HepG2 (cell line): ENCODE results near the gene BBS9. TPM values are rescaled to one million over a fixed set of nuclear protein-coding genes. Genes with fewer than 3 reads are reported as not detected.

ENCODE experiments used
- ATAC-seq: fragments of 200-7000 bp; cut with Tn5 transposase; 3 replicates; pipeline ENCODE4 v1.9.1; 2020; ENCODE audit warnings: mild to moderate bottlenecking, moderate library complexity
- BruUV-seq: library from RNA; stranded (reverse); fragments of 400-500 nt; replicated peaks from 2 replicates; lab custom pipeline; 2021; lab: Mats Ljungman, UMichigan
- CTCF ChIA-PET: fragments of 300-600 bp; formaldehyde crosslinking; extraction: SDS; loops from one replicate; lab custom pipeline; 2021; ENCODE audit warnings: low total read pairs, inconsistent platforms, low intra/inter-chr PET ratio; lab: Yijun Ruan, JAX
- POLR2A ChIA-PET: fragments of 350-600 bp; sonication (Branson Sonifier 250); formaldehyde crosslinking; loops from one replicate; lab custom pipeline; 2020; ENCODE audit warnings: antibody characterized with exemption, inconsistent platforms; lab: Yijun Ruan, JAX
- DNase-seq: peaks from one replicate; pipeline ENCODE4 v3.0.0-alpha.2; 2015; ENCODE audit warnings: low spot score
- FAIRE-seq: peaks from 3 replicates; lab custom pipeline; 2011; peaks lifted over from hg19 to GRCh38; lab: Jason Lieb, UNC
- H2AFZ ChIP-seq: one replicate; pipeline ENCODE4 v1.6.1; 2011; ENCODE audit warnings: low read length, inconsistent platforms
- H3K27ac ChIP-seq: fragments of 300-600 bp; 3 replicates; pipeline ENCODE4 v1.8.0; 2011; ENCODE audit warnings: mixed run types, mild to moderate bottlenecking, mixed read lengths, low read length, inconsistent platforms; ENCODE audit not compliant: insufficient read depth; ENCODE audit errors: extremely low read length
- H3K27me3 ChIP-seq, 2 experiments: fragments of 200-600 bp in 1 of 2; 2 replicates in 1 of 2; 3 replicates in 1 of 2; pipeline versions ENCODE4 v1.6.0 to v1.8.0; 2011; ENCODE audit warnings: low read length in 2 of 2, mild to moderate bottlenecking in 2 of 2, moderate library complexity in 2 of 2, inconsistent platforms in 1 of 2; ENCODE audit not compliant: insufficient read depth in 2 of 2, control insufficient read depth in 1 of 2
- H3K36me3 ChIP-seq, 2 experiments: fragments of 200-600 bp in 1 of 2; replicated peaks in 1 of 2; 2 replicates in 1 of 2; 3 replicates in 1 of 2; pipeline versions ENCODE4 v1.5.1 to v1.8.0; 2011; ENCODE audit warnings: low read length in 2 of 2, inconsistent platforms in 1 of 2; ENCODE audit not compliant: insufficient read depth in 2 of 2, control insufficient read depth in 1 of 2
- H3K4me1 ChIP-seq: 2 replicates; pipeline ENCODE4 v1.5.1; 2012; ENCODE audit warnings: low read length, inconsistent platforms; ENCODE audit not compliant: insufficient read depth
- H3K4me2 ChIP-seq: 2 replicates; pipeline ENCODE4 v1.6.0; 2011; ENCODE audit warnings: low read depth, low read length, inconsistent platforms
- H3K4me3 ChIP-seq, 3 experiments: fragments of 200-600 bp in 1 of 3; sonication (generic), shearing (Covaris generic) in 1 of 3; replicated peaks in 1 of 3; 2 replicates each; pipeline ENCODE4 v1.5.1; 2011 to 2016; ENCODE audit warnings: low read length in 3 of 3, inconsistent platforms in 2 of 3, low read depth in 2 of 3, mild to moderate bottlenecking in 2 of 3, control low read depth in 1 of 3, mixed read lengths in 1 of 3; ENCODE audit not compliant: insufficient read depth in 1 of 3
- H3K79me2 ChIP-seq: one replicate; pipeline ENCODE4 v1.6.1; 2011; ENCODE audit warnings: low read length, inconsistent platforms; ENCODE audit not compliant: insufficient read depth
- H3K9ac ChIP-seq: 2 replicates; pipeline ENCODE4 v1.6.0; 2011; ENCODE audit warnings: mild to moderate bottlenecking, low read depth, low read length, inconsistent platforms; ENCODE audit not compliant: insufficient read depth
- H3K9me3 ChIP-seq: 2 replicates; pipeline ENCODE4 v1.5.1; 2012; ENCODE audit warnings: mild to moderate bottlenecking, low read length
- H4K20me1 ChIP-seq: 2 replicates; pipeline ENCODE4 v1.6.0; 2011; ENCODE audit warnings: inconsistent platforms, mild to moderate bottlenecking, low read length, moderate library complexity; ENCODE audit not compliant: insufficient read depth
- FOXM1 ChIP-seq: sonication (generic); formaldehyde crosslinking; IDR thresholded peaks from 2 replicates; pipeline ENCODE4 v1.5.0; 2020; ENCODE audit warnings: missing genetic modification reagents
- MAFF ChIP-seq: IDR thresholded peaks from 2 replicates; pipeline ENCODE4 v1.6.1; 2011; ENCODE audit warnings: low read depth, low read length, improper control_type of control experiment
- MAFK ChIP-seq, 2 experiments: IDR thresholded peaks in 1 of 2; conservative IDR thresholded peaks in 1 of 2; 2 replicates each; pipeline ENCODE4 v1.6.1; 2011; ENCODE audit warnings: improper control_type of control experiment in 2 of 2, low read length in 2 of 2
- TAF1 ChIP-seq: sonication (generic); formaldehyde crosslinking; IDR thresholded peaks from 2 replicates; pipeline ENCODE4 v1.4.0; 2020; ENCODE audit warnings: missing genetic modification reagents
- WGBS: methylation state at CpG from one replicate; pipeline ENCODE4 v1.1.6; 2017; ENCODE audit warnings: low lambda C conversion rate; 5-methylcytosine and 5-hydroxymethylcytosine counted together
- in situ Hi-C: cut with HindIII; loops from 2 replicates; pipeline ENCODE4 v1.10.0; 2017; ENCODE audit warnings: low pct_unique_long_range_greater_than_20kb; ENCODE audit not compliant: extremely low pct_ligation_motif_present
- intact Hi-C: fragments of 100-400 bp; cut with micrococcal nuclease; formaldehyde crosslinking; loops from one replicate; pipeline ENCODE4 v1.10.0; 2022; ENCODE audit not compliant: unreplicated experiment
- polyA plus RNA-seq, 8 experiments: library from polyadenylated mRNA; depleted of rRNA in 3 of 8; stranded (reverse) in 7 of 8; unstranded in 1 of 8; fragments of >200 nt; fragmentation: Illumina TruSeq in 4 of 8; extraction: Trizol in 4 of 8; gene quantifications; 2 replicates each; pipeline versions ENCODE4 v1.2.1 to v1.2.3, GENCODE V29; 2011 to 2016; ENCODE audit warnings: low read depth in 4 of 8, missing spikeins in 1 of 8, mixed read lengths in 1 of 8; ENCODE audit not compliant: insufficient read depth in 1 of 8
- total RNA-seq, 5 experiments: library from RNA; depleted of rRNA; stranded (reverse); fragments of >200 nt; fragmentation: Illumina TruSeq; extraction: Trizol; gene quantifications; 2 replicates each; pipeline ENCODE4 v1.2.3, GENCODE V29; 2016; ENCODE audit warnings: low read depth in 1 of 5
- TF ChIP-seq, protein P1 (sequence below): sonication (generic); formaldehyde crosslinking; IDR thresholded peaks from 2 replicates; pipeline ENCODE4 v1.5.0; 2020; ENCODE audit warnings: missing genetic modification reagents, mild to moderate bottlenecking, borderline replicate concordance
- TF ChIP-seq, protein P2 (sequence below): sonication (generic); formaldehyde crosslinking; IDR thresholded peaks from 2 replicates; pipeline ENCODE4 v1.4.0; 2020; ENCODE audit warnings: missing genetic modification reagents, borderline replicate concordance

Gene BBS9
- total and polyA plus RNA-seq, 2 of the 13 experiments (the other 11 are each of a cell fraction or from before 2014, with no cell fraction given): 5.1 to 7.8 TPM

DNA sequence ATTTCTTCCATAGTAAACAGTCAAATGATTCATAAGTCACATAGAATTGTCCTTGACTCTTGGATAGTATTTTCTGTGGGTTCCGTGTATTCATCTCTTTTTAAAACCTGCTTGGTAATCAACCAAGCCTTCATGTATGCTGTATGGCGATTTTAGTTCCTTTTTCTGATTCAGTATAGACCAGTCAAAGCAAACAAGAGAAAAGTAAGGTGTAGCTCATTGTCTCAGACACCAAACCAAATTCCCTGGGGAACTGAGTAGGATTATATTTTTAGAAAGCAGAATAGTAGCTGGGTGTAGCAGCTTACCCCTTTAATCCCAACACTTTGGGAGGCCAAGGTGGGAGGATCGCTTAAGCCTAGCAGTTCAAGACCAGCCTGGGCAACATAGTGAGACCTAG is 240.5 kb downstream of the BBS9 start (continued):
- TF ChIP-seq, protein P1, sequence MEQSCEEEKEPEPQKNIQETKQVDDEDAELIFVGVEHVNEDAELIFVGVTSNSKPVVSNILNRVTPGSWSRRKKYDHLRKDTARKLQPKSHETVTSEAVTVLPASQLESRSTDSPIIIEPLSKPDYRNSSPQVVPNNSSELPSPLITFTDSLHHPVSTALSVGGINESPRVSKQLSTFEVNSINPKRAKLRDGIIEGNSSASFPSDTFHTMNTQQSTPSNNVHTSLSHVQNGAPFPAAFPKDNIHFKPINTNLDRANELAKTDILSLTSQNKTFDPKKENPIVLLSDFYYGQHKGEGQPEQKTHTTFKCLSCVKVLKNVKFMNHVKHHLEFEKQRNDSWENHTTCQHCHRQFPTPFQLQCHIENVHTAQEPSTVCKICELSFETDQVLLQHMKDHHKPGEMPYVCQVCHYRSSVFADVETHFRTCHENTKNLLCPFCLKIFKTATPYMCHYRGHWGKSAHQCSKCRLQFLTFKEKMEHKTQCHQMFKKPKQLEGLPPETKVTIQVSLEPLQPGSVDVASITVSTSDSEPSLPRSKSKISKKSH (CRISPR knock-in tag): no peak
- no peak for TF ChIP-seq FOXM1 (CRISPR knock-in tag)

DNA sequence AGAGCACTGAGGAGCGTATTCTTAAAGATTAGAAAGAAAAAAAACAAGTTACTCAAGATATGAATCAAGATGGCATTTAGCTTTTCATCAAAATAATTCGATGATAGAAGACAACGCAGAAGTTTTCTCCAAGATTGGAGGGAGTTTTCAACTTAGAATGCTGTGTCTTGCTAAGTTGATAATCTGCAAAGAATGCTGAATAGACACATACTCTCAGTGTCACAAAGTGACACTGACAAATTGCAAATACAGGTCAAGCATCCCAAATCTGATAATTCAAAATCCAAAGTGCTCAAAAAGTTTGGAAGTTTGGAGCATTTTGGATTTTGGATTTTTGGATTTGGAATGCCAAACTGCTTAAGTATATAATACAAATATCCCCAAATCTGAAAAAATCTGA is 243.8 kb downstream of the BBS9 start:
- Histone ChIP-seq H3K27ac (no peak overlapping the region), H3K27me3 (no peaks in the 10 kb centered on the region), H3K4me2 (no peak overlapping the region), H3K36me3 (no peaks in the 10 kb centered on the region), H3K4me3 (no peak overlapping the region), H2AFZ (no peak overlapping the region), H3K79me2 (no peaks in the 10 kb centered on the region), H3K9me3 (no peaks in the 10 kb centered on the region), H3K9ac (no peak overlapping the region), H3K4me1 (no peaks in the 10 kb centered on the region), H4K20me1 (no peaks in the 10 kb centered on the region)
- ATAC-seq: no peak
- BruUV-seq: no TSS peak
- no peak for FAIRE-seq
- DNase-seq: no peak
- ChIA-PET CTCF (no interaction called here), POLR2A (no interaction called here)
- intact Hi-C loops (no loop called here), in situ Hi-C loops (no loop called here)
- peak; percentile 64 for TF ChIP-seq MAFF
- TF ChIP-seq TAF1 (CRISPR knock-in tag): no peak
- peak; percentile 75 to 76; a peak in 3 of 4 replicates for TF ChIP-seq MAFK (conservative IDR thresholded peaks at IDR 0.05 in 1 of 2, IDR thresholded peaks at IDR 0.05 in 1 of 2; ENCODE audit: low read length in 2 of 2)
- TF ChIP-seq, protein P2, sequence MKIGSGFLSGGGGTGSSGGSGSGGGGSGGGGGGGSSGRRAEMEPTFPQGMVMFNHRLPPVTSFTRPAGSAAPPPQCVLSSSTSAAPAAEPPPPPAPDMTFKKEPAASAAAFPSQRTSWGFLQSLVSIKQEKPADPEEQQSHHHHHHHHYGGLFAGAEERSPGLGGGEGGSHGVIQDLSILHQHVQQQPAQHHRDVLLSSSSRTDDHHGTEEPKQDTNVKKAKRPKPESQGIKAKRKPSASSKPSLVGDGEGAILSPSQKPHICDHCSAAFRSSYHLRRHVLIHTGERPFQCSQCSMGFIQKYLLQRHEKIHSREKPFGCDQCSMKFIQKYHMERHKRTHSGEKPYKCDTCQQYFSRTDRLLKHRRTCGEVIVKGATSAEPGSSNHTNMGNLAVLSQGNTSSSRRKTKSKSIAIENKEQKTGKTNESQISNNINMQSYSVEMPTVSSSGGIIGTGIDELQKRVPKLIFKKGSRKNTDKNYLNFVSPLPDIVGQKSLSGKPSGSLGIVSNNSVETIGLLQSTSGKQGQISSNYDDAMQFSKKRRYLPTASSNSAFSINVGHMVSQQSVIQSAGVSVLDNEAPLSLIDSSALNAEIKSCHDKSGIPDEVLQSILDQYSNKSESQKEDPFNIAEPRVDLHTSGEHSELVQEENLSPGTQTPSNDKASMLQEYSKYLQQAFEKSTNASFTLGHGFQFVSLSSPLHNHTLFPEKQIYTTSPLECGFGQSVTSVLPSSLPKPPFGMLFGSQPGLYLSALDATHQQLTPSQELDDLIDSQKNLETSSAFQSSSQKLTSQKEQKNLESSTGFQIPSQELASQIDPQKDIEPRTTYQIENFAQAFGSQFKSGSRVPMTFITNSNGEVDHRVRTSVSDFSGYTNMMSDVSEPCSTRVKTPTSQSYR (CRISPR knock-in tag): no peak
- 68% methylated on average over 3 of the region's 3 CpGs for WGBS
